SK-N-SH treated with all-trans-retinoic acid at 6 μM for 48 hours (cell line): Measurements from ENCODE around the gene BRPF1.

Experiments
- CREB5 ChIP-seq: fragments of 250-450 bp; sonication (Bioruptor Pico); IDR thresholded peaks from 2 replicates; pipeline ENCODE4 v1.5.1; 2020; ENCODE audit warnings: low read depth, mild to moderate bottlenecking, moderate library complexity
- CSRNP3 ChIP-seq: fragments of 250-450 bp; sonication (Bioruptor Pico); IDR thresholded peaks from 2 replicates; pipeline ENCODE4 v1.5.1; 2021; ENCODE audit warnings: mild to moderate bottlenecking, moderate library complexity
- OSR1 ChIP-seq: fragments of 250-450 bp; sonication (Bioruptor Pico); IDR thresholded peaks from 2 replicates; pipeline ENCODE4 v1.8.0; 2022; ENCODE audit warnings: moderate library complexity, mild to moderate bottlenecking, inconsistent platforms
- PATZ1 ChIP-seq: fragments of 250-450 bp; sonication (Bioruptor Pico); IDR thresholded peaks from 2 replicates; pipeline ENCODE4 v1.8.0; 2020; ENCODE audit warnings: mild to moderate bottlenecking, moderate library complexity, borderline replicate concordance
- POU6F1 ChIP-seq: fragments of 250-450 bp; sonication (Bioruptor Pico); IDR thresholded peaks from 2 replicates; pipeline ENCODE4 v1.8.0; 2021; ENCODE audit warnings: low read depth, mild to moderate bottlenecking, moderate library complexity, borderline replicate concordance
- SNAI2 ChIP-seq: fragments of 250-450 bp; sonication (Bioruptor Pico); IDR thresholded peaks from 2 replicates; pipeline ENCODE4 v1.5.0; 2020; ENCODE audit warnings: mild to moderate bottlenecking, moderate library complexity
- TCF4 ChIP-seq: fragments of 250-450 bp; sonication (Bioruptor Pico); IDR thresholded peaks from 2 replicates; pipeline ENCODE4 v1.8.0; 2021; ENCODE audit warnings: mild to moderate bottlenecking, moderate library complexity, borderline replicate concordance
- TOX ChIP-seq: fragments of 250-450 bp; sonication (Bioruptor Pico); IDR thresholded peaks from 2 replicates; pipeline ENCODE4 v1.8.0; 2021; ENCODE audit warnings: mild to moderate bottlenecking, moderate library complexity, borderline replicate concordance
- TSHZ2 ChIP-seq: fragments of 250-450 bp; sonication (Bioruptor Pico); IDR thresholded peaks from 2 replicates; pipeline ENCODE4 v1.5.0; 2020; ENCODE audit warnings: mild to moderate bottlenecking, moderate library complexity
- ZFP3 ChIP-seq: fragments of 250-450 bp; sonication (Bioruptor Pico); IDR thresholded peaks from 2 replicates; pipeline ENCODE4 v1.5.0; 2020; ENCODE audit warnings: mild to moderate bottlenecking, moderate library complexity
- ZFP30 ChIP-seq: fragments of 450-650 bp; formaldehyde crosslinking; IDR thresholded peaks from 2 replicates; pipeline ENCODE4 v1.5.0; 2022; ENCODE audit warnings: mild to moderate bottlenecking, moderate library complexity
- ZNF565 ChIP-seq: fragments of 450-650 bp; formaldehyde crosslinking; conservative IDR thresholded peaks from 2 replicates; pipeline ENCODE4 v1.5.0; 2020; ENCODE audit warnings: low read depth, mild to moderate bottlenecking, moderate library complexity
- ZNF70 ChIP-seq: fragments of 450-650 bp; formaldehyde crosslinking; IDR thresholded peaks from 2 replicates; pipeline ENCODE4 v1.5.0; 2020; ENCODE audit warnings: mild to moderate bottlenecking, moderate library complexity
- ZNF8 ChIP-seq: fragments of 450-650 bp; formaldehyde crosslinking; IDR thresholded peaks from 2 replicates; pipeline ENCODE4 v1.5.0; 2020; ENCODE audit warnings: mild to moderate bottlenecking, moderate library complexity

GRCh38 chr3:9690451-9691450 is 40.8 kb upstream of the BRPF1 start:
- TF ChIP-seq SNAI2 (CRISPR knock-in tag): no peak
- TF ChIP-seq PATZ1: no peak
- TF ChIP-seq ZNF565 (CRISPR knock-in tag): no peak
- no peak for TF ChIP-seq TSHZ2 (CRISPR knock-in tag)
- no peak for TF ChIP-seq POU6F1 (CRISPR knock-in tag)
- no peak for TF ChIP-seq TOX
- TF ChIP-seq ZNF8 (CRISPR knock-in tag): no peak
- no peak for TF ChIP-seq ZFP30
- no peak for TF ChIP-seq OSR1
- TF ChIP-seq TCF4: no peak
- TF ChIP-seq CREB5: no peak
- TF ChIP-seq ZNF70: no peak
- TF ChIP-seq ZFP3 (CRISPR knock-in tag): no peak
- TF ChIP-seq CSRNP3 (CRISPR knock-in tag): no peak
